PC-9 (cell line): ENCODE data around the gene NDUFB11. TPM values are rescaled to one million over a fixed set of nuclear protein-coding genes. Genes with fewer than 3 reads are reported as not detected.
"Not testable (repeated sequence)": the region's sequence is repeated elsewhere in the genome, so short reads cannot be mapped to it uniquely, and the experiment has no call there.

Experiments used
- BruUV-seq: library from RNA; stranded (reverse); fragments of 400-500 nt; replicated peaks from 2 replicates; lab custom pipeline; 2021; lab: Mats Ljungman, UMichigan
- CTCF ChIA-PET: fragments of 300-600 bp; sonication (Branson Sonifier 250); formaldehyde crosslinking; loops from one replicate; lab custom pipeline; 2022; ENCODE audit warnings: antibody characterized with exemption; lab: Charles Lee
- POLR2A ChIA-PET: fragments of 300-600 bp; sonication (Branson Sonifier 250); formaldehyde crosslinking; loops from one replicate; lab custom pipeline; 2022; ENCODE audit warnings: antibody characterized with exemption; ENCODE audit not compliant: unreplicated experiment; lab: Charles Lee
- DNase-seq, 2 experiments: peaks; one replicate each; pipeline versions ENCODE4 v3.0.0 to v3.0.0-alpha.2; 2015 to 2022; ENCODE audit warnings: mixed read lengths in 1 of 2
- H2AFZ ChIP-seq: fragments of 200-600 bp; sonication (generic); 2 replicates; pipeline ENCODE4 v1.8.1; 2017; ENCODE audit warnings: antibody characterized with exemption
- H3F3A ChIP-seq: fragments of 200-600 bp; sonication (generic); 2 replicates; pipeline ENCODE4 v1.8.1; 2017; ENCODE audit warnings: antibody characterized with exemption, mild to moderate bottlenecking, low read depth; ENCODE audit not compliant: insufficient read depth
- H3K27ac ChIP-seq: fragments of 200-600 bp; sonication (generic); 2 replicates; pipeline ENCODE4 v1.6.1; 2016; ENCODE audit warnings: mixed run types
- H3K27me3 ChIP-seq: fragments of 200-600 bp; sonication (generic); 2 replicates; pipeline ENCODE4 v1.6.1; 2016; ENCODE audit warnings: low read depth, mixed run types; ENCODE audit not compliant: insufficient read depth
- H3K36me3 ChIP-seq: fragments of 200-600 bp; sonication (generic); 2 replicates; pipeline ENCODE4 v1.6.1; 2016; ENCODE audit warnings: low read depth, mixed run types
- H3K4me1 ChIP-seq: fragments of 200-600 bp; sonication (generic); replicated peaks from 2 replicates; pipeline ENCODE4 v1.6.1; 2016; ENCODE audit warnings: mixed run types; ENCODE audit not compliant: insufficient read depth
- H3K4me2 ChIP-seq: fragments of 200-600 bp; sonication (generic); 2 replicates; pipeline ENCODE4 v1.6.1; 2017; ENCODE audit warnings: mixed run types
- H3K4me3 ChIP-seq: fragments of 200-600 bp; sonication (generic); 2 replicates; pipeline ENCODE4 v1.6.1; 2016; ENCODE audit warnings: mixed run types
- H3K79me2 ChIP-seq: fragments of 200-600 bp; sonication (generic); 2 replicates; pipeline ENCODE4 v1.6.1; 2017; ENCODE audit warnings: low read depth, mixed run types
- H3K9me2 ChIP-seq: fragments of 200-600 bp; sonication (generic); 2 replicates; pipeline ENCODE4 v1.8.1; 2017; ENCODE audit warnings: mild to moderate bottlenecking; ENCODE audit not compliant: insufficient read depth
- H3K9me3 ChIP-seq: fragments of 200-600 bp; sonication (generic); 2 replicates; pipeline ENCODE4 v1.8.1; 2016; ENCODE audit warnings: low read depth; ENCODE audit not compliant: insufficient read depth
- H4K20me1 ChIP-seq: fragments of 200-600 bp; sonication (generic); 2 replicates; pipeline ENCODE4 v1.8.1; 2017; ENCODE audit not compliant: insufficient read depth
- EZH2 ChIP-seq: fragments of 200-600 bp; sonication (generic); IDR thresholded peaks from 2 replicates; pipeline ENCODE4 v1.8.0; 2017; ENCODE audit warnings: antibody characterized with exemption, low read depth
- intact Hi-C: fragments of 100-400 bp; cut with micrococcal nuclease; formaldehyde crosslinking; loops from one replicate; pipeline ENCODE4 v1.10.0; 2022; ENCODE audit not compliant: unreplicated experiment
- total RNA-seq: library from RNA; stranded (reverse); gene quantifications from 2 replicates; pipeline ENCODE4 v1.2.3, GENCODE V29; 2021
- TF ChIP-seq, protein P1 (sequence below): fragments of 200-600 bp; sonication (generic); conservative IDR thresholded peaks from 2 replicates; pipeline ENCODE4 v1.6.1; 2017; ENCODE audit warnings: mixed run types, antibody characterized with exemption, mild to moderate bottlenecking, moderate library complexity

NDUFB11 gene
- total RNA-seq, 1 experiment from 2014 or later, result 58.2 TPM

DNA sequence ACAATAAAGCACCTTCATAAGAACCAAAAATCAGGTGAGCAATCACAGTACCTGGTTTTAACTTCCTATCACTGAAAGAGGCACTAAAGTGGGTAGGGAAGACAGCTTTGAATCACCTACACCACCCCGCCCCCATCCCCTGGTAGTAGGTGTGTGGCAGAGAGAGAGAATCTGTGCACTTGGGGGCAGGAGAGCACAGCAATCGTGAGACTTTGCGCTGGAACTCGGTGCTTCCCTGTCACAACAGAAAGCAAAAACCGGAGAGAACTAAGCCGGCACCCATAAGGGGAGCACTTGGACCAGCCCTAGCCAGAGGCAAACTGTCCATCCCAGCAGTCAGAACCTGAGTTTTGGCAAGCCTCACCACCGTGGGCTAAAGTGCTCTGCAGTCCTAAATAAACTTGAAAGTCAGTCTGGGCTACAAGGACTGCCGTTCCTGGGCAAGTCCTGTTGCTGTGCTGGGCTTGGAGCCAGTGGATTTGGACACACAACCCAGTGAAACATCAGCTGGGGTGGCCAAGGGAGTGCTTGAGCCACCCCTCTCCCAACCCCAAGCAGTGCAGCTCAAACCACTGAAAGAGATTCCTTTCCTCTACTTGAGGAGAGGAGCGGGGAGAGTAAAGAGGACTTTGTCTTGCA lies 32.1 kb downstream of the NDUFB11 start:
- Histone ChIP-seq H3K79me2 (no peaks in the 10 kb centered on the region), H3K27me3 (no peaks in the 10 kb centered on the region), H2AFZ (no peak overlapping the region), H4K20me1 (no peaks in the 10 kb centered on the region), H3K36me3 (no peaks in the 10 kb centered on the region), H3K9me2 (no peaks in the 10 kb centered on the region), H3K4me3 (no peak overlapping the region), H3K27ac (no peak overlapping the region), H3F3A (no peaks in the 10 kb centered on the region), H3K4me2 (no peak overlapping the region), H3K9me3 (no peaks in the 10 kb centered on the region), H3K4me1 (no peaks in the 10 kb centered on the region)
- no TSS peak for BruUV-seq
- CTCF ChIA-PET, result no interaction called here
- intact Hi-C loops, result no loop called here
- DNase-seq, result no peak
- POLR2A ChIA-PET, result no interaction called here
- TF ChIP-seq, protein P1, sequence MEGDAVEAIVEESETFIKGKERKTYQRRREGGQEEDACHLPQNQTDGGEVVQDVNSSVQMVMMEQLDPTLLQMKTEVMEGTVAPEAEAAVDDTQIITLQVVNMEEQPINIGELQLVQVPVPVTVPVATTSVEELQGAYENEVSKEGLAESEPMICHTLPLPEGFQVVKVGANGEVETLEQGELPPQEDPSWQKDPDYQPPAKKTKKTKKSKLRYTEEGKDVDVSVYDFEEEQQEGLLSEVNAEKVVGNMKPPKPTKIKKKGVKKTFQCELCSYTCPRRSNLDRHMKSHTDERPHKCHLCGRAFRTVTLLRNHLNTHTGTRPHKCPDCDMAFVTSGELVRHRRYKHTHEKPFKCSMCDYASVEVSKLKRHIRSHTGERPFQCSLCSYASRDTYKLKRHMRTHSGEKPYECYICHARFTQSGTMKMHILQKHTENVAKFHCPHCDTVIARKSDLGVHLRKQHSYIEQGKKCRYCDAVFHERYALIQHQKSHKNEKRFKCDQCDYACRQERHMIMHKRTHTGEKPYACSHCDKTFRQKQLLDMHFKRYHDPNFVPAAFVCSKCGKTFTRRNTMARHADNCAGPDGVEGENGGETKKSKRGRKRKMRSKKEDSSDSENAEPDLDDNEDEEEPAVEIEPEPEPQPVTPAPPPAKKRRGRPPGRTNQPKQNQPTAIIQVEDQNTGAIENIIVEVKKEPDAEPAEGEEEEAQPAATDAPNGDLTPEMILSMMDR, result no peak
- TF ChIP-seq EZH2, result no peak

DNA sequence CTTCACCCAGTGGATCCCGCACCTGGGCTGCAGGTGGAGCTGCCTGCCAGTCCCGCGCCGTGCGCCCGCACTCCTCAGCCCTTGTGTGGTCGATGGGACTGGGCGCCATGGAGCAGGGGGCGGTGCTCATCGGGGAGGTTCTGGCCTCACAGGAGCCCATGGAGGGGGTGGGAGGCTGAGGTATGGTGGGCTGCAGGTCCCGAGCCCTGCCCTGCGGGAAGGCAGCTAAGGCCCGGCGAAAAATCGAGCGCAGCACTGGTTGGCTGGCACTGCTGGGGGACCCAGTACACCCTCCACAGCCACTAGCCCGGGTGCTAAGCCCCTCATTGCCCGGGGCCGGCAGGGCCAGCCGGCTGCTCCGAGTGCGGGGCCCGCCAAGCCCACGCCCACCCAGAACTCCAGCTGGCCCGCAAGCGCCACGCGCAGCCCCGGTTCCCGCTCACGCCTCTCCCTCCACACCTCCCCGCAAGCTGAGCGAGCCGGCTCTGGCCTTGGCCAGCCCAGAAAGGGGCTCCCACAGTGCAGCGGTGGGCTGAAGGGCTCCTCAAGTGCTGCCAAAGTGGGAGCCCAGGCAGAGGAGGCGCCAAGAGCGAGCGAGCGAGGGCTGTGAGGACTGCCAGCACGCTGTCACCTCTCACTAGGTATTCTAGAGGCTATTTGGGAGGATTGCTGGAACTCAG lies 33.4 kb downstream of the NDUFB11 start:
- H4K20me1 ChIP-seq, H3K27ac ChIP-seq, H3K27me3 ChIP-seq, H3K9me2 ChIP-seq, H3K4me3 ChIP-seq, H2AFZ ChIP-seq, POLR2A ChIA-PET, H3K36me3 ChIP-seq, H3F3A ChIP-seq, H3K4me2 ChIP-seq, H3K79me2 ChIP-seq, H3K4me1 ChIP-seq, DNase-seq, BruUV-seq, CTCF ChIA-PET, H3K9me3 ChIP-seq, intact Hi-C loops: not testable (repeated sequence)

DNA sequence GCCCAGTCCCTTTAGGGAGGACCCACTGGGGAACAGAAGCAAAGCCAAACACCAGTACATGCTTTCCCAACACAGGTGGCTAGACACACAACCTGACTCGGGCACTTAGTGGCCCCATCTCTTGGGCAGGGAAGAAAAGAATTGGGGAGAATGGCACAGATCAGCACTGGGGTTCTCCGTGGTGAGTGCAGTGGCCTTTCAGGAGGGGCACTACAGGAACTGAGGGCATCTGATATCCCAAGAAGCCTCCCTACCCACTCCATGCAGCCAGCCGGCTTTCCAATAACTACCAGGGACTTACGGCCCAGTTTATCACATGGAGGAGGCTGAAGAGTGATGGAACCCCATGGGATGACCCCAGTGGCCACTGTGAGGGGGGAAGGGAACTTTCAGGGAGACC lies 43.3 kb downstream of the NDUFB11 start:
- no peaks in the 10 kb centered on the region for H3F3A ChIP-seq
- no peaks in the 10 kb centered on the region for H3K9me3 ChIP-seq
- no peaks in the 10 kb centered on the region for H4K20me1 ChIP-seq
- no peak overlapping the region for H3K27ac ChIP-seq
- ChIA-PET POLR2A (no interaction called here), CTCF (no interaction called here)
- no TSS peak for BruUV-seq
- H3K4me3 ChIP-seq, result no peak overlapping the region
- no peak for TF ChIP-seq EZH2
- TF ChIP-seq, protein P1, result no peak
- H3K9me2 ChIP-seq, result no peaks in the 10 kb centered on the region
- no peak for DNase-seq
- intact Hi-C loops, result no loop called here
- no peaks in the 10 kb centered on the region for H3K79me2 ChIP-seq
- no peaks in the 10 kb centered on the region for H3K36me3 ChIP-seq
- H3K27me3 ChIP-seq, result no peaks in the 10 kb centered on the region
- no peak overlapping the region for H3K4me2 ChIP-seq
- no peaks in the 10 kb centered on the region for H3K4me1 ChIP-seq
- no peak overlapping the region for H2AFZ ChIP-seq
